ENCODE measurements around the gene PDE4D. TPM values are rescaled to one million over a fixed set of nuclear protein-coding genes. Genes with fewer than 3 reads are reported as not detected.

PDE4D gene
- total and polyA plus RNA-seq, 2 donors (not counting 3 experiments of a cell fraction or from before 2014, with no cell fraction given), result 34.5 to 51.2 TPM

- dilution Hi-C loops (cut with MboI; ENCODE audit: extremely low pct_ligation_motif_present, low sequenced_read_pairs), result no loop called here
Measured at GRCh38 chr5:59887274-59887673, 6.3 kb downstream of the PDE4D start.

GRCh38 chr5:59874675-59875074 is 18.9 kb downstream of the PDE4D start:
- TF ChIP-seq JUN (IDR thresholded peaks at IDR 0.05; ENCODE audit: borderline replicate concordance, insufficient read depth, insufficient read length, low read depth) (no peak), FOS (IDR thresholded peaks at IDR 0.05; ENCODE audit: borderline replicate concordance, insufficient read depth, low read length) (no peak), GATA2 (IDR thresholded peaks at IDR 0.05; ENCODE audit: insufficient read depth, insufficient read length, low read depth, low read length) (no peak), MYC (IDR thresholded peaks at IDR 0.05; ENCODE audit: low read depth, low read length) (no peak), EZH2 (IDR thresholded peaks at IDR 0.05; ENCODE audit: borderline replicate concordance, low read depth, low read length, severe bottlenecking) (no peak), POLR2AphosphoS5 (IDR thresholded peaks at IDR 0.05; ENCODE audit: insufficient read depth, low read depth, low read length) (no peak), MAX (IDR thresholded peaks at IDR 0.05; ENCODE audit: insufficient read depth, insufficient read length) (no peak), CTCF (IDR thresholded peaks at IDR 0.05; ENCODE audit: extremely low read depth in 1 of 2, insufficient read depth in 1 of 2, low read depth in 1 of 2, low read length in 2 of 2) (no peak), POLR2A (IDR thresholded peaks at IDR 0.05; ENCODE audit: low read depth, low read length) (no peak)
- Histone ChIP-seq H3K9me1 (replicated peaks; ENCODE audit: control insufficient read depth, extremely low read depth, insufficient read depth, low read length) (no peaks in the 10 kb centered on the region), H3K4me1 (ENCODE audit: control insufficient read depth, extremely low read depth, insufficient read depth, low read length) (no peaks in the 10 kb centered on the region), H3K79me2 (ENCODE audit: control insufficient read depth, insufficient read depth, low read length) (no peaks in the 10 kb centered on the region), H4K20me1 (replicated peaks; ENCODE audit: control insufficient read depth, extremely low read depth, insufficient read depth, low read length) (no peaks in the 10 kb centered on the region), H3K27ac (ENCODE audit: insufficient read depth, low read depth, low read length) (no peak overlapping the region), H3K9me3 (replicated peaks; ENCODE audit: control insufficient read depth, insufficient read depth, low read length) (no peaks in the 10 kb centered on the region), H3K4me3 (replicated peaks in 1 of 3; ENCODE audit: insufficient read depth in 1 of 3, low read depth in 1 of 3, low read length in 3 of 3) (no peak overlapping the region), H2AFZ (ENCODE audit: low read depth, low read length) (no peak overlapping the region), H3K36me3 (ENCODE audit: control insufficient read depth in 2 of 2, extremely low read depth in 1 of 2, insufficient read depth in 2 of 2, low read length in 2 of 2) (no peaks in the 10 kb centered on the region), H3K9ac (replicated peaks; ENCODE audit: extremely low read depth, insufficient read depth, low read length) (no peak overlapping the region), H3K27me3 (ENCODE audit: control insufficient read depth in 2 of 2, insufficient read depth in 2 of 2, low read length in 2 of 2) (peaks cover 7 to 8% of the 10 kb centered on the region in 2 experiments), H3K4me2 (ENCODE audit: insufficient read depth, low read length) (no peak overlapping the region)
- BruUV-seq (replicated peaks), result no TSS peak
- ChIA-PET POLR2A (no interaction called here), CTCF (no interaction called here)
- DNase-seq (ENCODE audit: low read depth, low spot score) (no peak), FAIRE-seq (no peak)
- intact Hi-C loops (cut with micrococcal nuclease) (no loop called here), dilution Hi-C loops (cut with MboI; ENCODE audit: extremely low pct_ligation_motif_present, low sequenced_read_pairs) (no loop called here)

More at GRCh38 chr5:59887274-59887673, 6.3 kb downstream of the PDE4D start:
- H3K27me3 ChIP-seq (ENCODE audit: control insufficient read depth in 2 of 2, insufficient read depth in 2 of 2, low read length in 2 of 2), result peaks cover 11 to 21% of the 10 kb centered on the region in 2 experiments
- no peak for TF ChIP-seq MYC (IDR thresholded peaks at IDR 0.05; ENCODE audit: low read depth, low read length)
- no peak for TF ChIP-seq MAX (IDR thresholded peaks at IDR 0.05; ENCODE audit: insufficient read depth, insufficient read length)
- no peak for TF ChIP-seq POLR2A (IDR thresholded peaks at IDR 0.05; ENCODE audit: low read depth, low read length)
- no peak for TF ChIP-seq JUN (IDR thresholded peaks at IDR 0.05; ENCODE audit: borderline replicate concordance, insufficient read depth, insufficient read length, low read depth)
- no TSS peak for BruUV-seq (replicated peaks)
- no peak overlapping the region for H3K9ac ChIP-seq (replicated peaks; ENCODE audit: extremely low read depth, insufficient read depth, low read length)
- no peaks in the 10 kb centered on the region for H3K79me2 ChIP-seq (ENCODE audit: control insufficient read depth, insufficient read depth, low read length)
- H3K27ac ChIP-seq (ENCODE audit: insufficient read depth, low read depth, low read length), result no peak overlapping the region
- DNase-seq (ENCODE audit: low read depth, low spot score) (no peak), FAIRE-seq (no peak)
- no peaks in the 10 kb centered on the region for H3K4me1 ChIP-seq (ENCODE audit: control insufficient read depth, extremely low read depth, insufficient read depth, low read length)
- POLR2A ChIA-PET, result no interaction called here
- no peaks in the 10 kb centered on the region for H3K9me1 ChIP-seq (replicated peaks; ENCODE audit: control insufficient read depth, extremely low read depth, insufficient read depth, low read length)
- intact Hi-C loops (cut with micrococcal nuclease), result no loop called here
- no peak overlapping the region for H2AFZ ChIP-seq (ENCODE audit: low read depth, low read length)
- CTCF ChIA-PET, result no interaction called here
- no peaks in the 10 kb centered on the region for H3K36me3 ChIP-seq (ENCODE audit: control insufficient read depth in 2 of 2, extremely low read depth in 1 of 2, insufficient read depth in 2 of 2, low read length in 2 of 2)
- H4K20me1 ChIP-seq (replicated peaks; ENCODE audit: control insufficient read depth, extremely low read depth, insufficient read depth, low read length), result no peaks in the 10 kb centered on the region
- no peak overlapping the region for H3K4me2 ChIP-seq (ENCODE audit: insufficient read depth, low read length)
- H3K4me3 ChIP-seq (replicated peaks in 1 of 3; ENCODE audit: insufficient read depth in 1 of 3, low read depth in 1 of 3, low read length in 3 of 3), result no peak overlapping the region
- no peaks in the 10 kb centered on the region for H3K9me3 ChIP-seq (replicated peaks; ENCODE audit: control insufficient read depth, insufficient read depth, low read length)

All from endothelial cell of umbilical vein (primary cell).